Stimulated activated naive CD8-positive, alpha-beta T cell treated with anti-CD3 and anti-CD28 coated beads, Interleukin-15, Interleukin-2, amounts not matched to agents 100 U/mL and 50 U/mL, for 24 hours (primary cell): ENCODE results near the gene ATXN7L2.
A peak's percentile ranks its signal among the peaks of the same experiment; 100 is the strongest.

ENCODE experiments used
- ATAC-seq: fragments of 150-1000 bp; cut with Tn5 transposase; one replicate; pipeline ENCODE4 v1.10.0; 2021
- DNase-seq: peaks from one replicate; pipeline ENCODE4 v3.0.0; 2021

ATXN7L2 gene

DNA sequence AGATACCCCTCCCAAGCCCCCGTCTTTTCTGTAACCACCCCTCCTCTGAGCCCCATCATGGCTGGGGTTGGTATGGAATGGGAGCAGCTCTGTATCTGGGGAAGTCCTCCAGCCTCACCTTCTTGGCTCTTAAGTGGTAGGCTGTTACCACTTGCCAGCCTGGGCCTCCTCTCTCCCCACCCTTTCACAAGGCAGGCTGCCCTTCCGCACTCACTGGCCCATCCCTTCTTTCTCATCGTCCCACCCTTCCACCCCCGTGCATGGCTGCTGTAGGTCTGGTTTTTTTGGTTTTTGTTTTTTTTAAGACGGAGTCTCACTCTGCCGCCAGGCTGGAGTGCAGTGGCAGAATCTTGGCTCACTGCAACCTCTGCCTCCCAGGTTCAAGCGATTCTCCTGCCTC is 15.4 kb downstream of the ATXN7L2 start:
- ATAC-seq (no peak), DNase-seq (no peak)

DNA sequence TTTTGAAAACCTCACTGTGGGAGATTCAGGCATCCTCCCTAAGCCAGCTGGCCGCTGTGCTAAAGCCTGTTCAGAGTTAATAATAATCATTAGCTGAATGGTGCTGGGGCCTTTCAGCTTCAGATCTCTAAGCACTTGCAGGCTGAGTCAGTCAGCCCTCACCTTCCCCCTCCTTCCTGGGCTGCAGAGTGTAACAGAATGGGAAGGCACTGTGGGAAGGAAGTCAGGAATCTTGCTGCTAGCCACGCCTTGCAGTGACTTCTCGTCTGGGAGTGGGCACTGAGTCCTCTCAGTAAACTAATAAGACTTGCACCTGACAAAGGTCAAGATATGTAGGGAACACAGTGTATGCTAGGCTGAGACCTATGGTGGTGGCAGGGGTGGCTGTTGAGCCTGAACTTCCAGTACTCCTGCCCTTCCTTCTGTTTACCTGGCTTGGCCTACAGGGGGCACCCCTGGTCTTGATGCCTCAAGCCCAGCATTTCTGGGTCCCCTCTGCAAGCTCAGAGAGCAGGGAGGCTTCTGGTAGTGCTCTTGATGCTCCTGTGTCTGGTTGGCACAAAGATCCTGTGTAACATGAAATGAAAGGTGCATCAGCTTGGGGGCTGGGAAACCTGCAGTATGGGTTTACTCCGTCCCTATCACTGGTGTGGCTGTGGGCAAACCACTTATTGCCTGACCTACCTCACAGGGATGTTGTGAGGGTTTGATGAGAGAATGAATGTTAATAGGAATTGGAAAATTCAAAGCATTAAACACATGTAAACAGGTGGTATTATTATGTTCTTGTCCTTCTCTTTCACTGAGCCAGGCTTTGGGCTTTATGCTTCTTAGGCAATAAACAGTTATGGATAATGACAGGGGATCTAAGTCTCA is 16.2 kb downstream of the ATXN7L2 start:
- ATAC-seq = peak; percentile 42
- peak; percentile 74 for DNase-seq

GRCh38 chr1:109500941-109501381 is 17.3 kb downstream of the ATXN7L2 start:
- DNase-seq (no peak), ATAC-seq (no peak)

GRCh38 chr1:109501644-109502363 is 18.1 kb downstream of the ATXN7L2 start:
- ATAC-seq = no peak
- DNase-seq = no peak

GRCh38 chr1:109502364-109502851 is 18.7 kb downstream of the ATXN7L2 start:
- DNase-seq (no peak), ATAC-seq (peak; percentile 45)

DNA sequence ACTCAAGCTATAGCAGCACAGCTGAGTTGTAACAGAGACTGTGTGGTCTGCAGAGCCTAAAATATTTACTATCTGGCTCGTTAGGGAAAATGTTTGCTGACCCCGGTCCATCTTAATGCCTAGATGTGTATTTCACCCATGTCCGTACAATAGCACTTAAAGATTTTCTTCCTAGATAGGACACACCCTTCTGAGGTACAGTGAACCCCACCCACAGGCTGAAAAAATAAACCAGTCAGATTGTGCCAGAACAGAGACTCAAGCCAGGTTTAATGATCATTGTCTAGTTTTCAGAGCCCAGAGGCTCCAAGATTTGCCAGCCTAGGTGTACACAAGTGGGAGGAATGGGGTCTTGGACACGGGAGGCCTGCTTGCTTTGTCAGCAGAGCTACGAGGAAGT is 20.2 kb downstream of the ATXN7L2 start:
- DNase-seq = no peak

GRCh38 chr1:109504974-109505373 is 21.3 kb downstream of the ATXN7L2 start:
- no peak for ATAC-seq
- DNase-seq = no peak

More for the DNA sequence above, 20.2 kb downstream of the ATXN7L2 start:
- ATAC-seq = no peak

DNA sequence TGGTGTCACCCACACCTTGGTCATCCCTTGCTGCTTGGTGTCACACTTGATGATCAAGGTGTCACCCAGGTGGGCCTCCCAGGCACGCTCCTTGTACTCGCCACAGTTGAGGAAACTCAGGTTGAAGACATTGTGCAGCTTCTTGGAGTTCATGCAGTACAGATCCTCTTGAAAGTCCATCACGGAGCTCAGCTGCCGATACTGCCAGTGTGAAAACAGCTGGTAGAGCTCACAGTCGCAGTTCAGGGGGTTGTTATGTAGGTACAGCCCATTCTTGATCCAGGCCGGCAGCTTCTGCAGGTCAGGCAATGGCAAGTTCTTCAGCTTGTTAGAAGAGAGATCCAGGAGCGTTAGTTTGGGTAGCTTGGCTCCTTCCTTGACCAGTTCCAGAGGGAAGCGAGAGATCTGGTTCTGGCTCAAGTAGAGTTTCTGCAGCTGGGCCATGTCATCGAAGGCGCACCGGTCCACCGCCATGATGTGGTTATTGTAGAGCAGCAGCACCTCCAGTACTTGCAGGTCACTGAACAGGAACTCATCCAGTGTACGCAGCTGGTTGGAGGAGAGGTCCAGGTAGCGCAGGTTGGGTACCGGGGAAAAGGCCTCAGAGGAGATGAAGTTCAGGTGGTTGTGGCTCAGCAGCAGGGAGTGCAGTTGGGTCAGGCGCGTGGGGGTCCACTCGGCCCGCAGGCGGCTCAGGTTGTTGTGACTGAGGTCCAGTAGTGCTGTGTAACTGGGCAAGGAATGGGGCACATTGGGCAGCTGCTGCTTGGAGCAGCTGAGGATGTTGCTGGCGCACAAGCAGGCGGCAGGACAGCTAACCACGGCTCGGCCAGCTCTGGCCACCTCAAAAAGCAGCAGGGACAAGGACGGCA is 24.5 kb downstream of the ATXN7L2 start:
- ATAC-seq = no peak
- DNase-seq = no peak

- no peak for ATAC-seq
Observed at GRCh38 chr1:109508873-109509175, 25.1 kb downstream of the ATXN7L2 start.

GRCh38 chr1:109509176-109510134 is 25.8 kb downstream of the ATXN7L2 start, which contains the start of gene AMIGO1:
TSS of gene AMIGO1 (minus strand) at chr1:109509727. CDS start at chr1:109508912, 815 bp downstream.
- ATAC-seq (peak; percentile 55), DNase-seq (peak; percentile 74)

More at GRCh38 chr1:109508873-109509175, 25.1 kb downstream of the ATXN7L2 start:
- DNase-seq = no peak

DNA sequence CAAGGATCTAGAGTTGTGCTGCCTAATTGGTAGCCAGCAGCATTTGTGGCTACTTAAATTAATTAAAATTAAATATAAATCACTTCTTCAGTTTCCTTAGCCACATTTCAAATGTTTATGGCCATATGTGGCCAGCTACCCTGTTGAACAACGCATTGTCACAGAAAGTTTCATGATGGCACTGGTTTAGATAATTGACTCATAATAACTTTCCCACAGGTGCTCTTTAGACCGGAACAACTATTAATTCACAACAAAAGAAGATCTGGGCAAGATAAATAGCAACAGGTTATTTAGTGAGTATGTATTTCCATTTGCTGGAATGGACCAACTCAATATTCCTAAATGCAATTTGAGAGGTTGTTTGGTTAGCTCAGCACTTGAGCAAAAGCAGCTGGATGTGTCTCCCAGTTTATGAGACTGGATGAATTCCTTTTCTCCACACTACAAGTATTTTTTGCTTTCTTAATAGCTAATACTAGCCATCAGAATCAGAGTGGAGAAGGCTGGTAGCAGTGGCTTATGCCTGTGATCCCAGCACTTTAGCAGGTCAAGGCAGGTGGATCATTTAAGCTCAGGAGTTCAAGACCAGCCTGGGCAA is 29.5 kb downstream of the ATXN7L2 start:
- no peak for DNase-seq

GRCh38 chr1:109514846-109515245 is 31.1 kb downstream of the ATXN7L2 start:
- ATAC-seq = no peak
- no peak for DNase-seq

More for the DNA sequence above, 29.5 kb downstream of the ATXN7L2 start:
- ATAC-seq = no peak

- ATAC-seq (no peak), DNase-seq (no peak)
Observed at GRCh38 chr1:109516872-109517271, 33.2 kb downstream of the ATXN7L2 start.

DNA sequence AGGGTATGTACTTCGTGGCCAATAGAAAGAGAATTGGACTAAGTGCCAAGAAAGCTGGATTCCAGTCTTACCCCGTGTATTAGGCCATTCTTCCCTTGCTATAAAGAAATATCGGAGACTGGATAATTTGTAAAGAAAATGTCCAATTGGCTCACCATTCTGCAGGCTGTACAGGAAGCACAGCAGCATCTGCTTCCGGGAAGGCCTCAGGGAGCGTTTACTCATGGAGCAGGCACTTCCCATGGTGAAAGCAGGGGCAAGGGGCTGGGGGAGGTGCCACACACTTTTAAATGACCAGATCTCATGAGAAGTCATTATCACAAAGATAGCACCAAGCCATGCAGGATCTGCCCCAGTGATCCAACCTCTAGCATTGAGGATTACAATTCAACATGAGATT is 33.6 kb downstream of the ATXN7L2 start:
- ATAC-seq = no peak
- no peak for DNase-seq

DNA sequence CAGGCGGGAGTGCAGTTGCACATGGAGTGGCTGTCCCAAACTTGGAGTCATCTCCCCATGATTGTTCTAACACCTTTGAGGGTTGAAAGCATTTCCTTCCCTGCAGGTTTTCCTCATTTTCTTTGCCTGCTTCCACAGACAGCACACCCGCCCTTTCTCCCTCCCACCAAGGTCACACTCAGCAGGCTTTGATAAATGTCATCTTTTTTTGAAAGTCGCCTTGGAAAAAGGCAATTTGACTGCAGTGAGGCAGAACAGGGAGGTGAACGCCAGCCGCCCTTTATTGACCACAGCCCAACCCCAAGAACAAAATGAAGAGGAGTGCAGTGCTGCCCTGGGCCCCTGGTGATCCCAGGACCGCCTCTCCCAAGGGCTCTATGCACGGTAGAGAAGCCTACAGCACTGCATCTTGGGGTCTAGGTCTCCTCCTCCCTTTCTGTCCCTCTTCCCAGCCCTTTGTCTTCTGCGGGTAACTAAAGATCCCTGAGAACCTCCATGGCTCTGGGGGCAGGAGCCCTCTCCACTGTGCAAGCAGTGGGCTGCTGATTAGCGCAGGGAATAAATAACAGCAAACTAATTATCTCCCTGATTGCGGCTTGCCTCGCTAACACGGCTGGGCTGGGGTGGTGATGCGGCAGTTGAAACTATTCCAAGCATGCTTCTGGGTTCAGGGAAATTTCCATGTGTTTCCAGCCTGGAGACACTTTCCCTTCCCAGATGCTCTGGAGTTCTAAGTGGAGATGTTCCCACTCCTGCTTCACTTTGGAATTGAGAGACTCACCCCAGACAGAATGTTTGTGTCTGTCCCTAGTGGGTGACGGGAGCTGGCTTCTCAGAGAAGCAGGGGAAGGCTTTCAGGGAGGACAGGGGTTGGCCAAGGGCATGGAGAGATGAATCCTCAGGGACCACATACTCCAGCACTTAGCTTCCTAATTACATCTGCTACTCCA is 37.6 kb downstream of the ATXN7L2 start:
- no peak for ATAC-seq
- DNase-seq = no peak

- no peak for DNase-seq
- ATAC-seq = no peak
Observed at GRCh38 chr1:109522026-109522425, 38.3 kb downstream of the ATXN7L2 start.

DNA sequence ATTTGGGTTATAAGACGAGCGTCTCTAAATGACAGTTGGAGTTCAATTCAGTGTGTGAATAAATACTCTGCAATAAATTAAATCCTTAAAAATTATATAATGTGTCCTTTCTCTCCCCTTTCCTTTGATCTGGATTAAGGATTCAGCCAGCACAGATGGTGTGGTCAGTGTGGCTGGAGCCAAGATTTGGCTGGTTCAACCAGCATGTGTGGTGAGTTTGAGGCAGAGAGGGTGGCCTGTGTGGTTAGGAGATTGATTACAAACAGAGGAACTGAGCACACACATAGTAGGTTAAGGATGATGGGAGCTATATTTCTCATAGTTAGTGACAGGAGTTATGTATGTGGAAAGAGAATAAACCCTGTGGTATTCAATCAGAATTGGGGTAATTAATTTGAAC is 40.0 kb downstream of the ATXN7L2 start:
- DNase-seq = no peak
- ATAC-seq = no peak

DNA sequence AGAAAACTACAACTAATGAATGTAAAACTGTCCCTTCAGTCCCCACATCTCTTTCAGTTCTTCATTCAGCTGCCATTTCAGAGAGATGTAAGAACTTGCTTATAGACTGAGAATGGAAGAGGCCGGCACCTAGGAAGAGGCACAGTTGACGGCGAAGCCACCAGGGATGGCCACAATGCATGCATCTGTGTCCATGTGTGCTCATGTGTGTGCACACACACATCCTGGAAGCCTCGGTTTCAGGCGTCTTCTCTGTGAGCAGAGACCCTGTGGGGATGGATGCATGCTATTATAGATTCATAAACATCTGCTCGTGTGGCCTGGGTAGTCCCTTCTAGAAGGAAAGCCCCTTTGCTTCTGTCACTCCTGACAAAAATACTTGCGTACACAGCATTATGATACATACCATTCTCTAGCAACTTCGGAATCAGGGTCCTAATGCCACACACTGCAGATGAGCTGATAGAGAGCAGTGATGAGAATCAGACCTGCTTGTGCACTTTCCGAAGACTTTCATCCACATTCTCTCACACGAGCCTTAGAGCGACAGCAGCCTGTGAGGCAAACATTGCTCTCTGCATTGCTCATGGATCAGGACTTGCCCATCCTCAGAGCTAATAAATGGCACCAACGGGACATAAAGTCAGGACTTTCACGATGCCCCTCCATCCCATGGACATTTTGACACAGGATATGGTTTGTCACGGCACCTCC is 43.5 kb downstream of the ATXN7L2 start:
- ATAC-seq (no peak), DNase-seq (no peak)
